Loucy (cell line): ENCODE data around the gene LDAH.

Source experiments
- EZH2phosphoT487 ChIP-seq: fragments of 200-600 bp; IDR thresholded peaks from 2 replicates; pipeline ENCODE4 v1.6.1; 2018; ENCODE audit warnings: antibody characterized with exemption, mild to moderate bottlenecking, moderate library complexity, borderline replicate concordance
- TF ChIP-seq, protein P1 (sequence below): fragments of 200-600 bp; sonication (generic); conservative IDR thresholded peaks from 2 replicates; pipeline ENCODE4 v1.5.1; 2014; ENCODE audit warnings: mild to moderate bottlenecking, antibody characterized with exemption, low read length

DNA sequence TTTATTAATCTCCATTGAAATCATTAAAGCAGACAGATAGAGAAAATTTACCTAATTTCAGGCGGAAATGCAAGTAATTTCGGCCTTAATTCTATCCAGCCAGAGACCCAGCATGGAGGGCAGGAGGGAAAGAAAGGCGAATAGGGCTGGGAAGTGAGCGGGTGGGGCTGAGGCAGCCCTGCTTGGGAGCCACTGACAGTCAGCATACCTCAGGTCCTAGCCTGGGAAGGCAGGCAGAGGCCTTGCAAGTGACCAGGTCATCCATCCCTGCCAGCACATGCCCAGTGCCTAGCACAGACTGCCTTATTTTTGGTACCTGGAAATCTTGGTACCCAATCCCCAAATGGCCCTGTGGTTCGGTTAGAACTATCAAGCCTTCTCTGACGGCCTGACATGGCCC, 154.4 kb downstream of the LDAH start:
- TF ChIP-seq, protein P1, sequence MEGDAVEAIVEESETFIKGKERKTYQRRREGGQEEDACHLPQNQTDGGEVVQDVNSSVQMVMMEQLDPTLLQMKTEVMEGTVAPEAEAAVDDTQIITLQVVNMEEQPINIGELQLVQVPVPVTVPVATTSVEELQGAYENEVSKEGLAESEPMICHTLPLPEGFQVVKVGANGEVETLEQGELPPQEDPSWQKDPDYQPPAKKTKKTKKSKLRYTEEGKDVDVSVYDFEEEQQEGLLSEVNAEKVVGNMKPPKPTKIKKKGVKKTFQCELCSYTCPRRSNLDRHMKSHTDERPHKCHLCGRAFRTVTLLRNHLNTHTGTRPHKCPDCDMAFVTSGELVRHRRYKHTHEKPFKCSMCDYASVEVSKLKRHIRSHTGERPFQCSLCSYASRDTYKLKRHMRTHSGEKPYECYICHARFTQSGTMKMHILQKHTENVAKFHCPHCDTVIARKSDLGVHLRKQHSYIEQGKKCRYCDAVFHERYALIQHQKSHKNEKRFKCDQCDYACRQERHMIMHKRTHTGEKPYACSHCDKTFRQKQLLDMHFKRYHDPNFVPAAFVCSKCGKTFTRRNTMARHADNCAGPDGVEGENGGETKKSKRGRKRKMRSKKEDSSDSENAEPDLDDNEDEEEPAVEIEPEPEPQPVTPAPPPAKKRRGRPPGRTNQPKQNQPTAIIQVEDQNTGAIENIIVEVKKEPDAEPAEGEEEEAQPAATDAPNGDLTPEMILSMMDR, result no peak
- no peak for TF ChIP-seq EZH2phosphoT487
